Neutrophil (primary cell): ENCODE measurements around the gene PPP1CB.
A peak's percentile ranks its signal among the peaks of the same experiment; 100 is the strongest.
"Not testable (repeated sequence)": the region's sequence is repeated elsewhere in the genome, so short reads cannot be mapped to it uniquely, and the experiment has no call there.

Source experiments
- H3K27ac ChIP-seq: fragments of 200-600 bp; sonication (generic); 2 replicates; pipeline ENCODE4 v1.5.1; 2016; ENCODE audit warnings: mild to moderate bottlenecking, moderate library complexity
- H3K27me3 ChIP-seq: fragments of 200-600 bp; sonication (generic); 2 replicates; pipeline ENCODE4 v1.6.0; 2016; ENCODE audit warnings: mild to moderate bottlenecking
- H3K36me3 ChIP-seq: fragments of 200-600 bp; sonication (generic); 2 replicates; pipeline ENCODE4 v1.5.1; 2017
- H3K4me1 ChIP-seq, 2 experiments: fragments of 200-600 bp in 1 of 2; sonication (generic) in 1 of 2; 1 replicate in 1 of 2; 2 replicates in 1 of 2; pipeline versions ENCODE4 v1.5.1 to v1.6.1; 2013 to 2016; ENCODE audit warnings: low read depth in 1 of 2, low read length in 1 of 2, mild to moderate bottlenecking in 1 of 2, moderate library complexity in 1 of 2; ENCODE audit not compliant: control insufficient read depth in 1 of 2, insufficient read depth in 1 of 2
- H3K4me3 ChIP-seq, 2 experiments: fragments of 200-600 bp in 1 of 2; sonication (generic) in 1 of 2; 1 replicate in 1 of 2; 2 replicates in 1 of 2; pipeline ENCODE4 v1.5.1; 2013 to 2016; ENCODE audit warnings: low read depth in 1 of 2, low read length in 1 of 2, mild to moderate bottlenecking in 1 of 2, moderate library complexity in 1 of 2
- H3K9me3 ChIP-seq: fragments of 200-600 bp; sonication (generic); 2 replicates; pipeline ENCODE4 v1.5.1; 2016
- CTCF ChIP-seq: fragments of 200-600 bp; sonication (generic); IDR thresholded peaks from 2 replicates; pipeline ENCODE4 v1.5.1; 2016; ENCODE audit warnings: antibody characterized with exemption

PPP1CB gene

GRCh38 chr2:28778392-28778791 lies 26.8 kb downstream of the PPP1CB start:
- Histone ChIP-seq H3K27ac (peak overlapping the region; percentile 39), H3K27me3 (no peaks in the 10 kb centered on the region), H3K4me3 (no peak overlapping the region), H3K9me3 (no peaks in the 10 kb centered on the region), H3K4me1 (peaks cover 7 to 9% of the 10 kb centered on the region in 2 experiments), H3K36me3 (peaks cover 70% of the 10 kb centered on the region)
- no peak for TF ChIP-seq CTCF

- no peak overlapping the region for H3K4me3 ChIP-seq
- H3K4me1 ChIP-seq = peaks cover 7 to 9% of the 10 kb centered on the region in 2 experiments
- H3K9me3 ChIP-seq = no peaks in the 10 kb centered on the region
- H3K27ac ChIP-seq = peak overlapping the region; percentile 39
- peaks cover 76% of the 10 kb centered on the region for H3K36me3 ChIP-seq
- no peaks in the 10 kb centered on the region for H3K27me3 ChIP-seq
- no peak for TF ChIP-seq CTCF
Measured at GRCh38 chr2:28779001-28779400, 27.4 kb downstream of the PPP1CB start.

DNA sequence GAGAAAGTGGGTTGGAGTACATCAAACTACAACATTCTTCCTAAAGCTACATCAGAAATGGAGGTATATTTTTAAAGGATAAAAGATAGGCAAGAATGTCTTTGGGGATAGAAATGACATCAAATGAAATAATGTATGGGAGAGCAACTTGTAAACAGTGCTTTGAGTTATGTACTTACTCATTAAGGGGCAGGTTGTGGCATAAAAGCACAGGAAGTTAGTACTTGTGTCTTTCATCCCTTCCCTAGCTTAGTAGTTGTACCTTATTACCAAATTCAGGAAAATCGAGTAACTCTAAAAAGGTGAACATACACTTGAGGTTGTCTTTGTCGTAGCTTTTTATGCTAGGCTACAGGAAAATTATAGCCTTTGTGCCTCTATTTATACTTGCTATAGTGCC lies 28.9 kb downstream of the PPP1CB start:
- no peaks in the 10 kb centered on the region for H3K9me3 ChIP-seq
- TF ChIP-seq CTCF = no peak
- H3K4me1 ChIP-seq = peaks cover 4 to 5% of the 10 kb centered on the region in 2 experiments
- peaks cover 89% of the 10 kb centered on the region for H3K36me3 ChIP-seq
- H3K4me3 ChIP-seq = no peak overlapping the region
- H3K27ac ChIP-seq = no peak overlapping the region
- H3K27me3 ChIP-seq = no peaks in the 10 kb centered on the region

- H3K36me3 ChIP-seq = peaks cover 97% of the 10 kb centered on the region
- H3K4me3 ChIP-seq = no peak overlapping the region
- no peak overlapping the region for H3K27ac ChIP-seq
- no peak for TF ChIP-seq CTCF
- no peaks in the 10 kb centered on the region for H3K9me3 ChIP-seq
- no peaks in the 10 kb centered on the region for H3K27me3 ChIP-seq
- H3K4me1 ChIP-seq = no peaks in the 10 kb centered on the region
Measured at GRCh38 chr2:28782423-28782822, 30.8 kb downstream of the PPP1CB start.

DNA sequence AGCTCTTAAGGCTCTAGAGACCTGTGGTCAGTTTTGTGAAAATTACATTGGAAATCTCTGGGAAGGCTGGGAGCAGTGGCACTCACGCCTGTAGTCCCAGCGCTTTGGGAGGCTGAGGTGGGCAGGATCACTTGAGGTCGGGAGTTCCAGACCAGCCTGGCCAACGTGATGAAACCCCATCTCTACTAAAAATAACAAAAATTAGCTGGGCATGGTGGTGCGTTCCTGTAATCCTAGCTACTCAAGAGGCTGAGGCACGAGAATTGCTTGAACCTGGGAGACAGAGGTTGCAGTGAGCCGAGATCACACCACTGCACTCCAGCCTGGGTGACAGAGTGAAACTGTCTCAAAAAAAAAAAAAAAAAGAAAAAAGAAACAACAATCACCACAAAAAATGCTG lies 32.9 kb downstream of the PPP1CB start:
- not testable (repeated sequence) for H3K27me3 ChIP-seq, H3K27ac ChIP-seq, H3K9me3 ChIP-seq, H3K4me1 ChIP-seq, H3K4me3 ChIP-seq
- H3K36me3 ChIP-seq = peaks cover 97% of the 10 kb centered on the region

- TF ChIP-seq CTCF = no peak
Measured at GRCh38 chr2:28796620-28797019, 45.0 kb downstream of the PPP1CB start.

More at GRCh38 chr2:28796620-28797019, 45.0 kb downstream of the PPP1CB start:
- Histone ChIP-seq H3K9me3 (no peaks in the 10 kb centered on the region), H3K27ac (no peak overlapping the region), H3K36me3 (peaks cover 78% of the 10 kb centered on the region), H3K4me3 (no peak overlapping the region), H3K4me1 (no peaks in the 10 kb centered on the region), H3K27me3 (no peaks in the 10 kb centered on the region)
